NCI-H2081 (cell line): Measurements from ENCODE around the gene CENPE.

Experiments used
- DNase-seq, 2 experiments: peaks; one replicate each; lab custom pipeline; 2025; lab: John Stamatoyannopoulos, UW

CENPE gene

DNA sequence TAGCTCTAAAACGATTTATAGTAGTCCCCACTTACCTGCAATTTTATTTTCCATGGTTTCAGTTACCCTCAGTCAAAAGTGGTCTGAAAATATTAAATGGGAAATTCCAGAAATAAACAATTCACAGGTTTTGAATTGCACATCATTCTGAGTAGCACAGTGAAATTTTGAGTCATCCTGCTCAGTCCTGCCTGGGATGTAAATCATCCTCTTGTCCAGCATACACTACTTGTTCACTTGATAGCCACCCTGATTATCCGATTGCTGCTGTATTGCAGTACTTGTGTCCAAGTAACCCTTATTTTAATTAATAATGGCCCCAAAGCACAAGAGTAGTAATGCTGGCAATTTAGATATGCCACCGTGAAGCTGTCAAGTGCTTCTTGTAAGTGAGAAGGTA is 75.0 kb downstream of the CENPE start:
- no peak for DNase-seq

DNA sequence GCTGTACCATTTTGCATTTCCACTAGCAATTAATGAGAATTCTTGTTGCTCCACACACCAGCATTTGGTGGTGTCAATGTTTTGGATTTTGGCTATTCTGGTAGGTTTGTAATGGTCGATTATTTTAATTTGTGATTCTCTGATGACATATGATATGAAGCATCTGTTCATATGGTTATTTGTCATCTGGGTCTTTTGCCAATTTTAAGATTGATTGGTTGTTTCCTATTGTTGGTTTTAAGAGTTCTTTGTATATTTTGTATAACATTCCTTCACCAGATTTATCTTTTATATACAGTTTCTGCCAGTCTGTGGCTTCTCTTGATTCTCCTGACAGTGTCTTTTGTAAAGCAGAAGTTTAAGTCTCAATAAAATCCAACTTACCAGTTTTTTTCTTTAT is 80.0 kb downstream of the CENPE start:
- no peak for DNase-seq

DNA sequence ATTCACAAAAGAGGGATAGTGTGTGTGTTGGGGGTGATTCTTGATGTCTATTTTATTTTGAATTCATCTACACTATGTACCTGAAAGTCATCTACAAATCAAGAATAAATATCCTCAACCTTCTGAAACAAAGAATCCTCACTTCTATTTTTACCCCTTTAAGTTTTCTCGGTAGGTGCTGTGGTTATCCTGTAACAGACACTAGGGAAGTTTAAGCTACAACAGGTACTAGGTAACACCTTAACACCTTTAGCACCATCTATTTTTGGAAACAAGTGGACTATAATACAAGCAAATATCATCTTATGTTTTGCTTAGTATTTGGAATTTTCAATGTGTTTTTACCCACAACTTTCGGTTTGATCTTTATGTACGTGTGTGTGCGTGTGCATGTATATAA is 86.5 kb downstream of the CENPE start:
- DNase-seq = no peak

DNA sequence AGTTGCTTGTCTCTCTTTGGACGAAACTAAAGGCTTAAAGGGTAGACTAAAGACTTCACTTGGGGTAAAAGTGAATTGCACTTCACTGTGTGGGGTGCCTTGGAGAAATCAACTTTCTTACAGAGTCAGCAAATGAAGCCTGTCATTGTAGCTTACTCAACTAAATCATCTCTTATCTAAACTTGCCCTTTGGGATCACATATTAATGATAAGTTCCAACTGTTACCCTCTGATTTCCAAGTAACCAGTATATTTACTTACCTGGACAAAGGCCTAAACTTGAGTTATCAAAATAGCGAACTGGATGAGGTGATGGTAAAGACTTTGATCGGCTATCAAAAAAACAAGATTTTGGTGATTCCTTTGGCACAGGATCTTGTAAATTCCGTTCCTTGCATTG is 89.6 kb downstream of the CENPE start:
- DNase-seq = no peak

DNA sequence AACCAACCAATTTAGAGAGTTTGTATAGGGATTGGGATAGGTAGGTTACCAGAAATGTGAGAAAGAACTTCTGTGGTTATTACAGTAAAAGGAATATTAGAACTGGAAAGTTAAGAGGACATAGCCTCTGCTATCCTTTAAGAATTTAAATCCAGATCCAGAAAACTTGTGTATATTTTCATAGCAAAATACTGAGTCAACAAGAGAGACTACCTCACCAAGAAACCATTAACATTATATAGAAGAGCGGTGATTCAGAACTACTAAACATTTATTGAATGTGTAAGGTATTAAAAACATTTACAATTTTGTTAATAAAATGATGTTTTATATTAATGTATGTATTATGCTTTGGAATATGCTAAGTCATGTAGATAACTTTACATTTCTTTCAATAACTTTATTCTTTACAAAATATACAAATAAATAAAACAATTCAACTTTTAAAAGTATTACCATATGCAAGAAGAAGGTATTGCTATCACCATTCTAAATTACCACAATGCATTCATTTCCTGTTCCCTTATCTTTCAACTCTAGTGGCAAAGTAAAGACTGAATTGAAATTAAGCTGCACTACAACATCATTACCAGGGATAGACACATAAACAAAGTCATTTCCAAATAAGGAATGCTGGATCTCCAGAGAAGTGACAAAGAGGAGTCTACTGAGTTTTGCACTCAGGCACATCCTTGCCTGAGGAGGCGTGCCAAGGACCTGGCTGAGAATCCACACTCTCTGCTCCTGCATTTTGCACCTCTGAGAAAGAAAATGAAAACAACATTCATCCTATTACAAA is 92.4 kb downstream of the CENPE start:
- no peak for DNase-seq

DNA sequence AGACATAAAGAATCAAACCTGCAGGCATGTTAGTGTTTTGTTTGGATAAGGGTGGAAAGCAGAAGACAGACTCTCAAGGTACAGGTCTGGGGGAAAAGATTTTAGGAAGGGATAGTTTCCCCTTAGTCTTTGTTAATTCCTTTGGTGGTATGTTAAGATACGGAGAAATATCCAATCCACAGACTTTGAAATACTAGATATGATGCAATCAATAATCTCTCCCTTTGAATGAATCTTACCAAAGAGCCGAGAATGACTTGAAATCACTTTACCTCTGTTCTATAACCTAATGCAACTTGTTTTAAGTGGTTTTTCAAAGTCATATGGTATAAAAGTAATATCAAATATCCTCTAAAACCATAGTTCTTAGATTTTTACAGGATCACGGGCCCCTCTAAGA is 93.3 kb downstream of the CENPE start:
- DNase-seq = no peak

DNA sequence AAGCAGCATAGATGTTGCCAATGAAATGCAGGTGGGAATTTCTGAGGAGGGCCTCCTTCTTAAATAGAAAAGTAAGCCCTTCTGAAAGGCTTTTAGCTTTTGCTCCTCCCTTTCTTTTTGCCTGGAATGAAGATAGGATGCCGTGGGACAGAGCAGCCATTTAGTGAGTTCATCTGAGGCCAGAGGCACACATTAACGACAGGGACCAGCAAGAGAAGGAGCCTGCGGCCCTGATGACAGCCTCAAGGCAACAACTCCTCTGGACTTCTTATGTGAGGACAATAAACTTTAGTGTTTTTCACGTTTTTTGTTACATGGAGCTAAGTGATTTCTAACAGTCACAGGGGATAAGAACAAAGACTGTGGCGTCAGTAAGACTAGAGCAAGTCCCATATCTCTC is 97.5 kb downstream of the CENPE start:
- DNase-seq = no peak

DNA sequence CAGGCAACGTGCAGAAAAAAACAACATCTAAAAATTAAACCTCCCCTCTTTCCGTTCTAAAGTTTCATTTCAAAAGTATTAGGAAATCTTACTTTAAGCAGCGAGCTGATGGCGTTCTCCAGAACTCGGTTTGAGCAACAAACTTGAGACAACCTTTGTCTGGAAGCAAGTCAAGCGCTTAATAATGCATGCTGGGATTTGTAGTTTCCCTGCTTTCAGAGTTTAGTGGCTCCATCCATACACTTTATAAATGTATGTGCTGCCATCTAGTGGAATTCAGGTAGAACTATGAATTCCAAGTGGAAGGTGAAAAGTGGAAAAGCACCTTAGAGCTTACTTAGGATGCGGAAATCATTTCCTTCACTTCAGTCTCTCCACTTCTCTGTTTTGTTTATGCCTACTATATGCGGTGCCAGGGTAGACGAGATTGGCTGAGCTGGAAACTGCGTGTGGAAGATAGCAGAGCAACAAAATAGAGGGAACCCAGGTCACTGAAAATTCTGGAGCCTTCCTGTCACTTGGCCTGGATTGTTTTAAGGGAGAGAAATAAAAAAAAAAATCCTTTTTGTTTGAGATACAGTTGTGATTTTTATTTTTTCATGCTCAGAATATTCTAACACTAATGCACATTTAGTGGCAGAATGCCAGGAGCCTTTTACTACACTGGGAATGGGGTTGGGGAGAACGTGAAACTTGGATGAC is 98.3 kb downstream of the CENPE start, which contains the start of gene BDH2:
Gene BDH2, minus strand, starts transcription at position 144 of the 702 bp plus-strand sequence. CDS start 3,580 bp downstream, outside the sequence.
- peak; percentile 67 to 82 for DNase-seq

DNA sequence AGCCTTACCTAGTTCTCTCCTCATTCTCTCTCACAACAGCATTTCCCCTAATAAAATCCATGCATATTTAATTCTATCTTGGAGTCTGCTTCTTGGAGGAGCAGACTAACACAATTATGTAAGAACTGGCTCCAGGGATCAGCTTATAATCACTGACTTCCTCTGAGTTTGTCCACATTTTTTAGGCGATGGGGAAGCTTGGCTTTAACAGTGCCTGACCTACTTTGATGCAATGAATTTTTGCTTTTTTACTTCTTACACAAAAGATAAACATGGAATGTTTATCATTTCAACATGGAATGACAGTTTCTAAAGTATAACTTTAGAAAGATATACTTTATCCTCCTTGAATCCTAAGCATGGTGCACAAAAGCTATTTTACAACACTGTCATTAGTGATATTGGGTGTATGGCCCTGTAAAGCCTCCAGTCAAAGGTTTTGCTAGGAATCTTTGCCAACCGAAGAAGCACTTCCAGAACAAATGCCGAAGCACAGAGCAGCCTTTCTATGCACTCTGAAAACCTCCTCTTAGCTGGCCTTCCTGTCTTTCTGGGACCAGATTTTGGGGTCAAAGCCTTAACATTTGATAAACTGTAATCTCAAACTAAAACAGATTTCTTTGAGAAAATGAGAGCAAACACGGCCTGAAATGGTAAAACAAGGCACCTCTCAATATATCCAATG is 99.2 kb downstream of the CENPE start:
- DNase-seq = no peak

DNA sequence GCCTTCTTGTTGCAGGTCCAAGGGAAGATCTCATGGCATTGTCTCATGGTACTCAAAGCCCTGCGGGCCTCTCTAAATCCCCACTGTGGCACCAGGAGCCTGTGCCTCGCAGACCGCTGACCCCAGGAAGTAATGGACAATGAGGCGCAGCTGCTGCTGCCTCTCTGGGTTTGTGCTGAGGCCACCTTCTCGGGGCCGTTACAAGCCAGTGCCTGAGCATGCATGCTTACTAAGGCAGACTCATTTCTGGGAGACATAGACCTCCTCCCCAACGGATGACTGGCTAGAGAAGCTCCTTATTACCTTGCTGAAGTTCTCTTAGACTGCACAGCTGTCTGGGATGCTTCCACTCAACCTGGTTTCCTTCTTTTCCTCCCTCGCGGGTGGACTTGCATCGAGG is 99.8 kb downstream of the CENPE start:
- DNase-seq = no peak

DNA sequence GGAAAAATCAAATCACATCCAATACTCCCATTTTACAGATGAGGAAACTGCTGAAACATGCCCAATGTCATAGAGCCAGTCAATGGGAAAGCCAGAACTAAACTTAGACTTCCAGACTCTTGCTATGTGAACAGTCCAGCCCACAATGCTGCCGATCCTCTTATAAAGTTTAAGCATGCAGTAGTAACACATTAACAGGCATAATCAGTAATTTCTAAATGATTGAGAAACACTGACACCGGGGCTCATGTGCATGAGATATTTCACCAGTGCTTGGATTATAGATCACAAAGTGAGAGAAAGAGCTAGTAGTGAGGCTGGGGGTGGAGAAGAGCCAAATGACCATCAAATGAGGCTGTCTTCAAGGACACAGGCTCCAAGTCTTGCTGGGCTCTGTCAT is 101.0 kb downstream of the CENPE start:
- no peak for DNase-seq

DNA sequence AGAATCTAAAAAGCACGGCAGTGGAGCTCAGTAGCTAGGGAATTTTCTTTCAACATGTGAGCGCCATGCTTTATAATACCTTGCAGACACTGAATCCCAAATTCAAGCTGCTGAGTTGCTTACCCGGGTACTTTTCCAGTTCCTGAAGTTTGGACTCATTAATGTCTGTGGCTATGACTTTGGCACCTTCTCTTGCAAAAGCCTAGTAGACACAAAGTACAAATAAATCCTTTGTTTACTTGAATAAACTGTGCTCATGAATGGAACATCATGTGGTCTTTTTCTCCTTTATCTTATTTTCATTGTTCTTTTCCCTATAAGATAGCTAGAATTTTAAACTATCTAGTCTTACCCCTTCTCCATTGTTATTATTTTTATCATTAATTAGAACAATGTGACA is 103.1 kb downstream of the CENPE start:
- DNase-seq = no peak

DNA sequence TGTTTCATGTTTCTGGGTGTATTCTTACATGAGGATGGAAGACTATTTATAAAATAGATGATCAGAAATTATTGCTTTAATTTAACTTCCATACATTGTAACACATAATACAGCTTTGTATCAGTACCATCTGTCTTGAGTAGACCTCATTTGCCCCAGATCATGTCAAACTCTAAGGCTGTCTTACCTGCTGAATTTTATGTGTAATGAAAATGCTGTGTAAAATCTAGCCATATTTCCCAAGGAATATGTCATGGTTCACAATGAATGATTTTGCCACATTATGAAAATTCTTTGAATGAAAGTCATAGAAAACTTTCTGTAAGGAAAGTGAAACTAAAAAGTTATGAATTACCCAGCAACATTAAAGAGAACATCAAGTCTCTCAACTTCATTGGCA is 105.9 kb downstream of the CENPE start:
- no peak for DNase-seq

DNA sequence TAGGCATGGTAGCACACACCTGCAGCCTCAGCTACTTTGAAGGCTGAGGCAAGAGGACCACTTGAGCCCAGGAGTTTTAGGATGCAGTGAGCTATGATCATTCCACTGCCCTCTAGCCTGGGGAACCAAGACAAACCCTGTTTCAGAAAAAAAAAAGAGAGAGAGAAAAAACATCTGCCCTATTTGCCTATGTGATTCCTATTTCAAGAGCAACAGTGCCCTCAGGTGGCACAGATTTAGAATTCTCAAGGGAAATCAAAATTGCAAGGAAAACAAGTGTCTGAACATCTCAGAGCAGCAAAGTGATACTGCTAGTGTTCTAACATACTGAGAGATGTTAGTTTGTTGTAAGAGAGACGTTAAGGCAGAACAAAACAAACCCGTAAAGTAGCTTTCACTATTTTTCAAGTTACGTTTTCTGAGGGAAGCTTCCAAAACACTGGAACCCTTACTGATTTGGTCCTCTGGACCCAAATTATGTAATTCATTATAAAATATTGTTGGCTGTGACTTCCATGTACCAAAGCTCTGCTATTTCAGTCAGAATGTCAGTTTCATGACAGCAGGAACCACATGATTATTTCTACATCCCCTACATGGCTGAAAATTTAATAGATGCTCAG is 106.4 kb downstream of the CENPE start:
- peak; percentile 42 to 50 for DNase-seq

DNA sequence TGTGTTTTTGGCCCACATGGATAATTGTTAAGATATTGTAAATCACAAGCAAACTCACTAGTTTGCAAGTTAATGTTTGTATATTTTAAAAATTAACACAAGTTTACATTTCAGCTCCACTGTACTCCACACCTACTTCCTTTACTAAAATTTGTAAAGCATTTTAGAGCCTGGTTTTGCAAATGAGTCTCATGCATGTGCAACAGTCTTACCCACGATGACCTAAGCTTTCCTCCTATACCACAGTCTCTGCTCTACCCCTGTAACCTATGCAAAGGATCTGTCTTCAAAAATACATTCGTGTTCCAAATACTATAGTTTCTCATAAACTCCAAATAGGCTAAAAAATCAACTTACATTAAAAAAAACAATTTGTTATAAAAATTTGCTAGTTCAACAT is 108.7 kb downstream of the CENPE start:
- no peak for DNase-seq

DNA sequence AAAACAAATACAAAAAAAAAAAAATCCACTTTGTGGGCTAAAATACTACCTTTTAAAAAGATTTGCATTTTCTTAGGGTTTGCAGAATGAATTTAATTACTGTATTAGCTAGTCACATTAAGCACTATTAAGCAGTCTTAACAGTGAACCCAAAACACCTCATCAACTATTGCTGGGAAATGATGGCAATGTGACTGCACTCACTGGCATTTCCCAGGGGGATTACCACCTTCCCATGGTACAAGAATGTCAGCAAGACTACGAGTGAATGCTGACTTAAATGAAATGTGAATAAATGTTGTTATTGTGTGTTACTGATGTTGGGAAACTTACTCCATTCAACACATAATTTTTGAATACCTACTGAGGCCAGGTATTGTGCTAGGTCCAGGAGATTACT is 111.6 kb downstream of the CENPE start:
- DNase-seq = no peak

DNA sequence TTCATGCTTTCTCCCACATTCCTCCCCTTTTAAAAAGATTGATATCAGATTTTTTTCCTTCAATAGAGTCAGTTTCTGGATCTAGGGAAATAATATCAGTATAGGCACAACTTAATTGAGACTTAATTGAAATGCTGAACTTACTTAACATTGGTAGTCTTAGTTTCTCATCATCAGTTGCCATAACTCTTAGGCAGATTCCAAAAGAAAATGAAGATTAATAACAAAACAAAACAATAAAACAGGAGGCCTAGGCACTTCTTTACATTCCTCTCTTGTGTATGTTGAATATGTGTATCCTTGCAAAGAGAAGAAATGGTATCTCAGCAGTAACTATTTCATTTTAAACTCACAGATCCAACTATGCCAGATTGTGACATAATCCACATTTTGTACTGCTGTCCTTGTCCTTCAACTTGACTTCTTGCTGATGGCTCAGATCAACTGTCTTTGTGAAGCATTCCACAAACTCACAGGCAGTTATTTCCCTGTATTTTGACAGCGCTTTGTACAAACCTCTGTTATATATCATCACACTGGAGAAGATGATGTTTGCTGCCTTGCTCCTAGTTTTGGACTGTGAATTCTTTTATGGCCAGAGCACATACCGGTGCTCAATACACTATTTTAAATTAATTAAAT is 112.5 kb downstream of the CENPE start:
- DNase-seq = no peak

DNA sequence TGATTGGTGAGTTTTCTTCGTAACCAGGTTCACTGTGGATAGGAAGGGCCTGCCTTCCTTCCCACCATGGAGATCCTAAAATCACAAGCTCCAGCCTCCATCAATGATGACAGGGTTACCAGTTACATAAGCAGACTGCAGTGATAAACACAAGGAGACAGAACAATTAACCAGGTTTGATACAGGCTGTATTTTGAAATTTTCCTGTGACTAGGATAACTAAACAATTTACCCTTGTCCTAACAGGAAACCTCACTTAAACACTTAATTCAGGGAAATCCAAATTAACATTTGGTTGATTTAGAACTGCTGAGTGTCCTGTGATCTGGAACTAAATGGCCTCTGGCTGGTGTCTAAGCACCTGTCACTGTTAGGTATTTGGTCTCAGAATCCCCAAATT is 118.5 kb downstream of the CENPE start:
- no peak for DNase-seq

DNA sequence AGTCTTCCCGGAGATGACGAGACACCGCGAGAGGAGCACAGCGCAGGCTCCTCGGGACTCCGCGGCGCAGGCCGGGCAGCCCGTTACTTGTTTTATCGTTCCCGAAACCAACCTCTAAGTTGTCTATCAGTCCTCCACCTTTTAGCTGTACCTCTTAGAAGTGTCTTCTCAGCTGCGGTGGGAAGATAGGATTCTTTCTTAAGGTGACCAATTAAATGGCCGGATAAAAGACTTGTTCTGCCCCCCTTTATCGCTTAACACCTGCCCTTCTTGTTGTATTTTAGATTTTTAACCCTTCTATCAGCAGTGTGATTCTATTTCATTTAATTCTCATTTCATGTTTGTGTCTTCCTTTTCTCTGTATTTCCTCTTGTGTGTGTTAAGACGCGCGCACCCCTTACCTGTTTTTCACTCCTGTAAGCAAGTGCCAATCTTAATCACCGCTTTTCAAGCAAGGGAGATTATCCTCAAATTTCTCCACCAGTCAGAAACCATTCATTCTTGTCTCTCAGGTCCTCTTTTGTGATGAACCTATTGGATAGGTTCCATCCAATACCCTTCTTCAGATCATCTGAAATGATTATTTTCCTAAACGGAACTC is 121.3 kb downstream of the CENPE start, which contains the start of gene SLC9B2:
Gene SLC9B2, minus strand, starts transcription at position 15 of the 601 bp plus-strand sequence. CDS start 9,211 bp downstream, outside the sequence.
- DNase-seq = peak in 1 of 2 experiments; percentile 39

DNA sequence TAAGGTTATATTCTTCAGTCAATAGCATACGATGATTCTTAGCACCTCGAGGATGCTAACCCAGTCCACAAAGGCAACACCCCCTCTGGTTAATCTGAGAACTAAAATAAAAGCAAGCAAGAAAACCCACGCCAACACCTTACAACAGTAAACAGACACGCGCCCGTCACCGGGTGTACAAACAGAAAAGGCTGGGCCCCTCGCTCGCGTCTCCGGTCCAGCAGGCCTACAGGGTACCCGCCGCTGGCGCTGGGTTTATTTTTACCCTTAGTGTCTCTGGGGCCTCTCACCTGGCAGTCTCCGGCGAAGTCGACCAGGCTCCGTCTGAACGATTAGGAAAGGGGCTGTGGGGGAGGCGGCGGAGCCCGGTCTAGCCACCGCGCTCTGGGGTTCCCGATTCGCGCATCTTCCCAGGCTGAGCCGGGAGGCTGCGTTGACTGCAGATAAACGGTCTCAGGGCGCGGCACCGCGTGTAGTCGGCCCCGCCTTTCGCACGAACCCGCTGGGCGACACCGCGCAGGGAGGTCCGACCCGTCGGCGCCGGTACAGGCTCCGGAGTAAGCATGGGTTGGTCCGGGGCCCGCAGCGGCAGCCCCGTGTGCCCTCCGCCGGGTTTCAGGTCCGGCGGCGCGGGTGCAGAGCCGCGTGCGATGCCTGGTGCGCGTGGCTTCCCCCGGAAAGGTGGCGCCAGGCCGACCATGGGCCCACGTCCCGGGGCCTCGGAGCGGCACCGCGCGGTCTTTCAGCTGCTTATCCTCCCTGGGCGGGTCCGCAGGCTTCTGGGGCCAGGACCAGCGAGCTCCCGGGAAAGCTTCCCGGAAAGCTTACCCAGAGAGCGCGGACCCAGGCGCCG is 122.0 kb downstream of the CENPE start:
- DNase-seq = peak; percentile 49 to 73
